Activated CD8-positive, alpha-beta T cell treated with anti-CD3 and anti-CD28 coated beads, Interleukin-2, amount 10 ng/mL, durations not matched to agents 7 days and 5 days (primary cell): ENCODE data around the gene P2RX5. TPM values are rescaled to one million over a fixed set of nuclear protein-coding genes. Genes with fewer than 3 reads are reported as not detected.

Experiments
- ATAC-seq: fragments of 150-1000 bp; cut with Tn5 transposase; one replicate; pipeline ENCODE4 v1.10.0; 2021; ENCODE audit warnings: moderate library complexity
- CTCF ChIA-PET: fragments of 350-600 bp; sonication (Branson Sonifier 250); formaldehyde crosslinking; loops from one replicate; lab custom pipeline; 2021; ENCODE audit warnings: antibody characterized with exemption; lab: Charles Lee
- POLR2A ChIA-PET: fragments of 350-600 bp; sonication (Branson Sonifier 250); formaldehyde crosslinking; loops from one replicate; lab custom pipeline; 2021; ENCODE audit warnings: antibody characterized with exemption; lab: Charles Lee
- DNase-seq: peaks from one replicate; pipeline ENCODE4 v3.0.0-alpha.2; 2020
- H3K27ac Mint-ChIP-seq: one replicate; pipeline ENCODE4 v1.8.0; 2021; ENCODE audit warnings: mild to moderate bottlenecking, mixed read lengths
- H3K27me3 Mint-ChIP-seq: one replicate; pipeline ENCODE4 v1.8.0; 2021; ENCODE audit warnings: low read depth, mixed read lengths
- H3K36me3 Mint-ChIP-seq: one replicate; pipeline ENCODE4 v1.8.0; 2021; ENCODE audit warnings: low read depth, mixed read lengths
- H3K4me1 Mint-ChIP-seq: one replicate; pipeline ENCODE4 v1.8.0; 2021; ENCODE audit warnings: low read depth, mixed read lengths
- H3K4me3 Mint-ChIP-seq: one replicate; pipeline ENCODE4 v1.8.0; 2021; ENCODE audit warnings: mild to moderate bottlenecking, mixed read lengths
- H3K9me3 Mint-ChIP-seq: one replicate; pipeline ENCODE4 v1.8.0; 2022; ENCODE audit warnings: mixed read lengths; ENCODE audit not compliant: insufficient read depth
- total RNA-seq, 2 experiments: library from RNA; stranded (reverse); gene quantifications; one replicate each; pipeline ENCODE4 v1.2.3, GENCODE V29; 2021

P2RX5 gene
- total RNA-seq, 2 experiments from 2014 or later = 7.8 to 8.1 TPM

- DNase-seq = peak; percentile 57
These were observed 2.1 kb downstream of the P2RX5 start for GRCh38 chr17:3693829-3694231.

GRCh38 chr17:3693141-3693540 lies 2.8 kb downstream of the P2RX5 start:
- H3K4me3 Mint-ChIP-seq = no peak overlapping the region
- H3K27ac Mint-ChIP-seq = no peak overlapping the region
- H3K36me3 Mint-ChIP-seq = peaks cover 8% of the 10 kb centered on the region
- ATAC-seq (no peak), DNase-seq (no peak)
- H3K4me1 Mint-ChIP-seq = peaks cover 37% of the 10 kb centered on the region
- ChIA-PET POLR2A (no interaction called here), CTCF (interaction anchor here (1.2 to 4.1 kb wide), 4 partner anchors 11 to 153 kb away, joined by 3 to 19 read pairs (median 8); partner anchors contain the start of gene NCBP3)
- H3K9me3 Mint-ChIP-seq = no peaks in the 10 kb centered on the region
- H3K27me3 Mint-ChIP-seq = no peaks in the 10 kb centered on the region

More at GRCh38 chr17:3693829-3694231, 2.1 kb downstream of the P2RX5 start:
- H3K27me3 Mint-ChIP-seq = no peaks in the 10 kb centered on the region
- peaks cover 5% of the 10 kb centered on the region for H3K9me3 Mint-ChIP-seq
- POLR2A ChIA-PET = interaction anchor here (1.3 kb wide), 1 partner anchor 103 kb away, joined by 4 read pairs; no protein-coding TSS in a partner anchor
- H3K36me3 Mint-ChIP-seq = peaks cover 8% of the 10 kb centered on the region
- no peak overlapping the region for H3K27ac Mint-ChIP-seq
- H3K4me3 Mint-ChIP-seq = peak overlapping the region; percentile 70
- H3K4me1 Mint-ChIP-seq = peaks cover 37% of the 10 kb centered on the region
- ATAC-seq = no peak
- CTCF ChIA-PET = interaction anchor here (1.2 to 4.1 kb wide), 5 partner anchors 11 to 152 kb away, joined by 3 to 19 read pairs (median 3); partner anchors contain the start of gene NCBP3

GRCh38 chr17:3692346-3692745 lies 3.6 kb downstream of the P2RX5 start:
- H3K36me3 Mint-ChIP-seq = peaks cover 3% of the 10 kb centered on the region
- H3K4me3 Mint-ChIP-seq = no peak overlapping the region
- CTCF ChIA-PET = interaction anchor here (1.0 to 1.6 kb wide), 2 partner anchors 10 to 18 kb away, joined by 3 to 5 read pairs; no protein-coding TSS in a partner anchor
- DNase-seq = no peak
- POLR2A ChIA-PET = no interaction called here
- H3K27me3 Mint-ChIP-seq = no peaks in the 10 kb centered on the region
- ATAC-seq = no peak
- no peak overlapping the region for H3K27ac Mint-ChIP-seq
- peaks cover 32% of the 10 kb centered on the region for H3K4me1 Mint-ChIP-seq
- H3K9me3 Mint-ChIP-seq = no peaks in the 10 kb centered on the region

GRCh38 chr17:3691617-3692067 lies 4.3 kb downstream of the P2RX5 start:
- DNase-seq = no peak
- ChIA-PET CTCF (interaction anchor here (1.0 to 1.6 kb wide), 2 partner anchors 9 to 19 kb away, joined by 3 to 5 read pairs; no protein-coding TSS in a partner anchor), POLR2A (no interaction called here)
- Mint-ChIP-seq H3K27ac (no peak overlapping the region), H3K9me3 (no peaks in the 10 kb centered on the region), H3K27me3 (no peaks in the 10 kb centered on the region), H3K4me3 (no peak overlapping the region), H3K4me1 (peaks cover 25% of the 10 kb centered on the region), H3K36me3 (peaks cover 3% of the 10 kb centered on the region)
- ATAC-seq = no peak

DNA sequence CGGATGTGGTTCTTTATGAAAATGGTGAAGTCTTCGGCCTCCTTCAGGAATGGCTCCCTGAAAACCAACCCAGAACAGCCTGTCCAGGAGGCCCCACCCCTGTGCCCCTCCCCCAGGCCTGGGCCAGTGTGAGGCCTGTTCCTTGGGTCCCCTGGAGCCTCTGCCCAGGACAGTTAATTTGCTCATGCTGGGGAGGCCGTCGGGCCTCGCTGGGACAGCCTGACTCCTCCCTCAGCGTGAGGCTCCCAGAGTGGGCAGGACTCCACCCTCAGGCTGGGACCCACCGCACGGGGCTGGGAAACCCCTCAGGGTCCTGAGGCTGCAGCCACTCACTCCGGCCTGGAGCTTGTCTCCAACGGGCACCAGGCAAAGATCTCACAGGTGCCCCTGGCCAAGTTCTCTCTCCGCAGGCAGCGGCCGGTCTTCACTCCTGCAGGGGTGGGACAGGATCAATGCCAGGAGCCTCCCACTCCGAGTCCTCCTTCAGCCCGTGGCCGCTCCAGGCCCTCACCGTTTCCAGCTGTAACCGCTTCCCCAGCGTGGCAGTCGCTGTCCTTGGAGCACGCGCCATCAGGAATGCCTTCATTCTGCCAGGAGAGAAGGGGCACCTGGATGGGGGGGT lies 5.8 kb downstream of the P2RX5 start:
- ATAC-seq = no peak
- H3K27me3 Mint-ChIP-seq = no peaks in the 10 kb centered on the region
- H3K9me3 Mint-ChIP-seq = no peaks in the 10 kb centered on the region
- ChIA-PET CTCF (no interaction called here), POLR2A (no interaction called here)
- no peak for DNase-seq
- H3K27ac Mint-ChIP-seq = no peak overlapping the region
- no peak overlapping the region for H3K4me3 Mint-ChIP-seq
- peaks cover 3% of the 10 kb centered on the region for H3K36me3 Mint-ChIP-seq
- peaks cover 18% of the 10 kb centered on the region for H3K4me1 Mint-ChIP-seq

DNA sequence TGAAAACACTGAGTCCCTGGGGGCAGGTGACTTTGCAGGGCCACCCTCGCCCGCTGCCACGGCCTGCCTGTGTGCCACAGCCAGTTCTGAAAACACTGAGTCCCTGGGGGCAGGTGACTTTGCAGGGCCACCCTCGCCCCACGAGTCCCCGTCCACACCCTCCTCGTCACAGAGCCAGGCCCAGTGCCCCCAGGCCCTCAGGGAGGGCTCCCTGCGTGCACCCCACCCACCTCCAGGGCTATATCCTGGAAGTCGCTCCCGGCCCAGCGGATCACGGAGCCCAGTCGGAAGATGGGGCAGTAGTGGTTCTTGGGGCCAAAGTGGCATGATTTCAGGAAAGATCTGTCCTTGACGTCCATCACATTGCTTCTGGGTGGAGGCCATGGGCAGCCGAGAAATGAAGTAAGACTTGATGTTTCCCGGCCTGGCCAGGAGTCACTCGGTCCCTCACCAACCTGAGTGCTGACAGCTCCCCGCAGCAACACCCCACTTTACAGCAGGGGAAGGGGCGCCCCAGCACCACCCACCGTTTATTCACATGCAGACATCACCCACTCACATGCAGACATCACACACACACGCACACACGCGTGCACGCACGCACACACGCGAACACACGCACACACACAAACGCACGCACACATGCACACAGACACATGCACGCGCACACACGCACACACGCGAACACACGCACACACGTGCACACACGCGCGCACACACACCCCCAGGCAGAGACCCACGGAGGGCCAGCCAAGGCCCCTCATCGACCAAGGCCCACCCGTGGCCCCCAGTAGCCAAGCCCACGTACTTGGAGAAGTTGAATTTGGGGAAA lies 6.5 kb downstream of the P2RX5 start:
- H3K27me3 Mint-ChIP-seq = no peaks in the 10 kb centered on the region
- DNase-seq (no peak), ATAC-seq (no peak)
- no peak overlapping the region for H3K4me3 Mint-ChIP-seq
- peaks cover 3% of the 10 kb centered on the region for H3K36me3 Mint-ChIP-seq
- ChIA-PET POLR2A (no interaction called here), CTCF (no interaction called here)
- H3K4me1 Mint-ChIP-seq = peaks cover 14% of the 10 kb centered on the region
- H3K27ac Mint-ChIP-seq = peak overlapping the region; percentile 55
- H3K9me3 Mint-ChIP-seq = no peaks in the 10 kb centered on the region

GRCh38 chr17:3688852-3689261 lies 7.1 kb downstream of the P2RX5 start:
- H3K9me3 Mint-ChIP-seq = no peaks in the 10 kb centered on the region
- DNase-seq (no peak), ATAC-seq (no peak)
- H3K4me3 Mint-ChIP-seq = no peak overlapping the region
- H3K4me1 Mint-ChIP-seq = peaks cover 8% of the 10 kb centered on the region
- ChIA-PET CTCF (no interaction called here), POLR2A (no interaction called here)
- no peak overlapping the region for H3K27ac Mint-ChIP-seq
- H3K36me3 Mint-ChIP-seq = peaks cover 3% of the 10 kb centered on the region
- H3K27me3 Mint-ChIP-seq = no peaks in the 10 kb centered on the region

GRCh38 chr17:3688027-3688553 lies 7.9 kb downstream of the P2RX5 start:
- ATAC-seq = no peak
- peaks cover 8% of the 10 kb centered on the region for H3K4me1 Mint-ChIP-seq
- H3K27me3 Mint-ChIP-seq = no peaks in the 10 kb centered on the region
- DNase-seq = no peak
- H3K36me3 Mint-ChIP-seq = peaks cover 3% of the 10 kb centered on the region
- no peak overlapping the region for H3K4me3 Mint-ChIP-seq
- H3K9me3 Mint-ChIP-seq = no peaks in the 10 kb centered on the region
- no peak overlapping the region for H3K27ac Mint-ChIP-seq
- ChIA-PET POLR2A (interaction anchor here (0.6 kb wide), 1 partner anchor 19 kb away, joined by 3 read pairs; no protein-coding TSS in a partner anchor), CTCF (no interaction called here)

GRCh38 chr17:3685174-3685573 lies 10.8 kb downstream of the P2RX5 start:
- no peak for ATAC-seq
- H3K27me3 Mint-ChIP-seq = no peaks in the 10 kb centered on the region

DNA sequence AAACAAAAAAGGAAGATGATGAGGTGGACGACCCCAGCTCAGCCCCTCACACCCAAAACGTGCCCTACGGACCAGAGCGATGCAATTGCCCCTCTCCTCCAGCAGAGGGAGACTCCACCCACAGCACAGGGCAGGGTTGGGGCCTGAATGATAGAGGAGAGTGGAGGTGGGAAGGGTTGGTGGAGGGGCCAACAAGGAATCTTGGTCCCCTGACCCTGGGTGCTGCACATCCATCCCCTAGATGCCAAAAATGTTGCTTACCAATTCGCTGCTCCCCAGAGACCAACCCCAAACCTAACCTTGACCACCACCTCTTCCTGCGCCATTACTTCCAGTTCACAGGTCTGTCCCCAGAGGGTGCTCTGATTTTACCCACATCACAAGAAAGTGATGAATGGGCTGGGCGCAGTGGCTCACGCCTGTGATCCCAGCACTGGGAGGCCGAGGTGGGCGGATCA lies 12.9 kb downstream of the P2RX5 start:
- CTCF ChIA-PET = interaction anchor here (0.6 to 2.2 kb wide), 29 partner anchors 8 to 231 kb away, joined by 3 to 29 read pairs (median 4); partner anchors contain the start of genes HASPIN, NCBP3 and P2RX5
- H3K27ac Mint-ChIP-seq = no peak overlapping the region
- ATAC-seq = peak; percentile 90
- DNase-seq = peak; percentile 74
- H3K4me3 Mint-ChIP-seq = no peak overlapping the region
- peaks cover 25% of the 10 kb centered on the region for H3K4me1 Mint-ChIP-seq
- peaks cover 2% of the 10 kb centered on the region for H3K36me3 Mint-ChIP-seq
- POLR2A ChIA-PET = interaction anchor here (0.6 kb wide), 1 partner anchor 41 kb away, joined by 3 read pairs; the partner anchor contains the start of gene HASPIN
- no peaks in the 10 kb centered on the region for H3K27me3 Mint-ChIP-seq
- no peaks in the 10 kb centered on the region for H3K9me3 Mint-ChIP-seq

More at GRCh38 chr17:3685174-3685573, 10.8 kb downstream of the P2RX5 start:
- peaks cover 21% of the 10 kb centered on the region for H3K4me1 Mint-ChIP-seq
- peaks cover 4% of the 10 kb centered on the region for H3K36me3 Mint-ChIP-seq
- CTCF ChIA-PET = interaction anchor here (0.7 to 1.0 kb wide), 2 partner anchors 38 to 42 kb away, joined by 3 to 4 read pairs; partner anchors contain the start of gene HASPIN
- no peak overlapping the region for H3K27ac Mint-ChIP-seq
- POLR2A ChIA-PET = no interaction called here
- no peak for DNase-seq
- H3K4me3 Mint-ChIP-seq = no peak overlapping the region
- H3K9me3 Mint-ChIP-seq = no peaks in the 10 kb centered on the region

GRCh38 chr17:3682033-3682432 lies 13.9 kb downstream of the P2RX5 start:
- no peak for ATAC-seq
- H3K27me3 Mint-ChIP-seq = no peaks in the 10 kb centered on the region
- DNase-seq = no peak
- H3K9me3 Mint-ChIP-seq = no peaks in the 10 kb centered on the region
- H3K27ac Mint-ChIP-seq = no peak overlapping the region
- no peak overlapping the region for H3K4me3 Mint-ChIP-seq
- CTCF ChIA-PET = interaction anchor here (0.8 to 2.2 kb wide), 16 partner anchors 8 to 164 kb away, joined by 3 to 29 read pairs (median 6); partner anchors contain the start of genes HASPIN, NCBP3 and P2RX5
- peaks cover 25% of the 10 kb centered on the region for H3K4me1 Mint-ChIP-seq
- POLR2A ChIA-PET = no interaction called here
- peaks cover 2% of the 10 kb centered on the region for H3K36me3 Mint-ChIP-seq
